Heart left ventricle (tissue), 13 donors: ENCODE results near the gene SPTLC2.

ENCODE experiments used
- CTCF ChIP-seq, 12 donors: fragments of 200-600 bp; sonication (generic) in 4 of 12; IDR thresholded peaks; one replicate each; pipeline versions ENCODE4 v1.5.0 to v1.8.0; 2018 to 2022; ENCODE audit warnings: antibody characterized with exemption in 12 of 12, mild to moderate bottlenecking in 5 of 12
- POLR2A ChIP-seq, 2 donors: fragments of 450-650 bp; IDR thresholded peaks; one replicate each; pipeline ENCODE4 v1.6.1; 2017; ENCODE audit warnings: antibody characterized with exemption in 2 of 2, mild to moderate bottlenecking in 2 of 2, moderate library complexity in 2 of 2
- donor health status: ischemic (EF 13 %, LVEDD 7.1; RV severe dilation, severe dysfunction).
- donor health status: DM: no; HTN: yes; CAD: no.
- donor health status: DM: no; HTN: no; CAD: no.
- donor health status: ischemic (EF 25% LVEDD 6.9; RV normal size, moderate dysfunction).
- donor health status: ischemic (EF 25% LVEDD 5.7; RV mildly dilated, moderate dysfunction).
- donor health status: ischemic (EF 35%, LVEDD 5.7; RV mildly dilated, moderate dysfunction).
- donor health status: nonischemic (EF 11% LVEDD 7.7; RV severe dilation, severe dysfunction).
- donor health status: DM: yes; HTN: yes; CAD: no.
- donor health status: PGD.
- donor health status: ischemic (EF 29% LVEDD 5.4; RV normal size, mild dysfunction).
- donor health status: nonischemic (EF 23%, LVEDD 6.1; RV moderate dilation, normal function).

- TF ChIP-seq CTCF (IDR thresholded peaks at IDR 0.05) (no peak), POLR2A (IDR thresholded peaks at IDR 0.05) (no peak)
These were observed 73.2 kb downstream of the SPTLC2 start for GRCh38 chr14:77543240-77543551.
